HepG2 (cell line): ENCODE measurements around the gene HAO2. TPM values are rescaled to one million over a fixed set of nuclear protein-coding genes. Genes with fewer than 3 reads are reported as not detected.

Experiments used
- ARID3A ChIP-seq: IDR thresholded peaks from 2 replicates; pipeline ENCODE4 v1.6.1; 2012; ENCODE audit warnings: low read depth, low read length, improper control_type of control experiment
- CHD2 ChIP-seq: IDR thresholded peaks from 2 replicates; pipeline ENCODE4 v1.6.1; 2011; ENCODE audit warnings: low read depth, low read length, improper control_type of control experiment
- ELF3 ChIP-seq: IDR thresholded peaks from 2 replicates; pipeline ENCODE4 v1.6.1; 2016; ENCODE audit warnings: missing genetic modification reagents, missing compliant biosample characterization
- HDAC6 ChIP-seq: fragments of 200-600 bp; sonication (generic); IDR thresholded peaks from 2 replicates; pipeline ENCODE4 v1.7.0; 2017; ENCODE audit warnings: mild to moderate bottlenecking, antibody characterized with exemption, low read length, low read depth
- KIAA2018 ChIP-seq: sonication (generic); formaldehyde crosslinking; IDR thresholded peaks from 2 replicates; pipeline ENCODE4 v1.5.0; 2020; ENCODE audit warnings: mild to moderate bottlenecking, missing genetic modification reagents, borderline replicate concordance
- POLR2AphosphoS2 ChIP-seq: IDR thresholded peaks from 2 replicates; pipeline ENCODE4 v1.6.1; 2011; ENCODE audit warnings: low read depth, low read length, improper control_type of control experiment
- POLR2AphosphoS5 ChIP-seq: IDR thresholded peaks from 2 replicates; pipeline ENCODE4 v1.6.1; 2012; ENCODE audit warnings: low read depth, low read length
- SNRNP70 ChIP-seq: fragments of 200-400 bp; formaldehyde crosslinking; IDR thresholded peaks from 2 replicates; pipeline ENCODE4 v1.6.1; 2017; ENCODE audit warnings: mild to moderate bottlenecking, low read depth, low read length, moderate library complexity
- SRY ChIP-seq: sonication (generic); formaldehyde crosslinking; IDR thresholded peaks from 2 replicates; pipeline ENCODE4 v1.8.0; 2022; ENCODE audit warnings: mild to moderate bottlenecking, missing genetic modification reagents
- TCF7L2 ChIP-seq: IDR thresholded peaks from 2 replicates; pipeline ENCODE4 v1.6.1; 2011; ENCODE audit warnings: mild to moderate bottlenecking, low read depth, low read length, moderate library complexity
- UBTF ChIP-seq: sonication (generic); formaldehyde crosslinking; IDR thresholded peaks from 2 replicates; pipeline ENCODE4 v1.4.0; 2020; ENCODE audit warnings: mild to moderate bottlenecking, missing genetic modification reagents
- XRCC5 ChIP-seq: fragments of 200-400 bp; formaldehyde crosslinking; optimal IDR thresholded peaks from 2 replicates; pipeline ENCODE3; 2017; ENCODE audit warnings: mild to moderate bottlenecking, low read length
- ZNF354B ChIP-seq: sonication (generic); formaldehyde crosslinking; IDR thresholded peaks from 2 replicates; pipeline ENCODE4 v1.8.0; 2022; ENCODE audit warnings: mild to moderate bottlenecking, missing genetic modification reagents
- ZNF503 ChIP-seq: sonication (generic); formaldehyde crosslinking; IDR thresholded peaks from 2 replicates; pipeline ENCODE4 v1.4.0; 2020; ENCODE audit warnings: missing genetic modification reagents
- ZNF546 ChIP-seq: sonication (generic); formaldehyde crosslinking; conservative IDR thresholded peaks from 2 replicates; pipeline ENCODE4 v1.8.1; 2023; ENCODE audit warnings: mild to moderate bottlenecking, missing genetic modification reagents
- polyA plus RNA-seq, 8 experiments: library from polyadenylated mRNA; depleted of rRNA in 3 of 8; stranded (reverse) in 7 of 8; unstranded in 1 of 8; fragments of >200 nt; fragmentation: Illumina TruSeq in 4 of 8; extraction: Trizol in 4 of 8; gene quantifications; 2 replicates each; pipeline versions ENCODE4 v1.2.1 to v1.2.3, GENCODE V29; 2011 to 2016; ENCODE audit warnings: low read depth in 4 of 8, missing spikeins in 1 of 8, mixed read lengths in 1 of 8; ENCODE audit not compliant: insufficient read depth in 1 of 8
- total RNA-seq, 5 experiments: library from RNA; depleted of rRNA; stranded (reverse); fragments of >200 nt; fragmentation: Illumina TruSeq; extraction: Trizol; gene quantifications; 2 replicates each; pipeline ENCODE4 v1.2.3, GENCODE V29; 2016; ENCODE audit warnings: low read depth in 1 of 5

Gene HAO2
- total and polyA plus RNA-seq, 2 of the 13 experiments (the other 11 are each of a cell fraction or from before 2014, with no cell fraction given) = 0.05 to 0.09 TPM

GRCh38 chr1:119327450-119328155 lies 41.0 kb upstream of the HAO2 start (continued):
- no peak for TF ChIP-seq KIAA2018 (CRISPR knock-in tag)
- TF ChIP-seq POLR2AphosphoS5 = no peak
- no peak for TF ChIP-seq ELF3 (CRISPR knock-in tag)
- TF ChIP-seq SNRNP70 = no peak
- no peak for TF ChIP-seq SRY (CRISPR knock-in tag)
- TF ChIP-seq ZNF354B = no peak
- no peak for TF ChIP-seq POLR2AphosphoS2
- no peak for TF ChIP-seq ZNF546 (CRISPR knock-in tag)
- TF ChIP-seq TCF7L2 = no peak
- TF ChIP-seq ZNF503 (CRISPR knock-in tag) = no peak
- TF ChIP-seq XRCC5 = peak; percentile 83
- TF ChIP-seq UBTF (CRISPR knock-in tag) = peak; percentile 79
- TF ChIP-seq CHD2 = 0 out of 2 replicates have a peak, but pooled peaks have one; percentile 39
- TF ChIP-seq HDAC6 = no peak
- no peak; the same call in 1 of the 2 replicates for TF ChIP-seq ARID3A
